ENCODE data around the gene TPK1. TPM values are rescaled to one million over a fixed set of nuclear protein-coding genes. Genes with fewer than 3 reads are reported as not detected.

The TPK1 gene
- total RNA-seq, 1 donor from 2014 or later: 1.7 TPM

GRCh38 chr7:144568233-144568632, 267.6 kb downstream of the TPK1 start:
- Histone ChIP-seq H3K36me3 (no peaks in the 10 kb centered on the region), H3K27me3 (no peaks in the 10 kb centered on the region), H3K27ac (no peak overlapping the region), H3K4me1 (no peaks in the 10 kb centered on the region), H3K4me3 (no peak overlapping the region), H3K9me3 (no peaks in the 10 kb centered on the region)
- TF ChIP-seq POLR2A (IDR thresholded peaks at IDR 0.05) (no peak), POLR2AphosphoS5 (IDR thresholded peaks at IDR 0.05; ENCODE audit: insufficient read depth in 1 of 2, low read depth in 1 of 2) (no peak), CTCF (IDR thresholded peaks at IDR 0.05) (no peak)
- intact Hi-C loops (cut with DNase I): no loop called here
- DNase-seq (ENCODE audit: extremely low spot score in 2 of 2): no peak

GRCh38 chr7:144565586-144565985, 270.3 kb downstream of the TPK1 start:
- Histone ChIP-seq H3K36me3 (no peaks in the 10 kb centered on the region), H3K4me1 (no peaks in the 10 kb centered on the region), H3K27me3 (no peaks in the 10 kb centered on the region), H3K9me3 (no peaks in the 10 kb centered on the region), H3K27ac (no peak overlapping the region), H3K4me3 (no peak overlapping the region)
- intact Hi-C loops (cut with DNase I): no loop called here
- TF ChIP-seq POLR2AphosphoS5 (IDR thresholded peaks at IDR 0.05; ENCODE audit: insufficient read depth in 1 of 2, low read depth in 1 of 2): no peak
- no peak for TF ChIP-seq CTCF (IDR thresholded peaks at IDR 0.05)
- TF ChIP-seq POLR2A (IDR thresholded peaks at IDR 0.05): no peak
- no peak for DNase-seq (ENCODE audit: extremely low spot score in 2 of 2)

GRCh38 chr7:144549861-144550260, 286.0 kb downstream of the TPK1 start:
- Histone ChIP-seq H3K4me1 (no peaks in the 10 kb centered on the region), H3K27ac (no peak overlapping the region)
- DNase-seq (ENCODE audit: extremely low spot score in 2 of 2): no peak

GRCh38 chr7:144548556-144548955, 287.3 kb downstream of the TPK1 start:
- Histone ChIP-seq H3K27me3 (no peaks in the 10 kb centered on the region), H3K27ac (no peak overlapping the region), H3K4me1 (no peaks in the 10 kb centered on the region), H3K9me3 (no peaks in the 10 kb centered on the region), H3K4me3 (no peak overlapping the region), H3K36me3 (no peaks in the 10 kb centered on the region)
- intact Hi-C loops (cut with DNase I): no loop called here
- no peak for TF ChIP-seq POLR2AphosphoS5 (IDR thresholded peaks at IDR 0.05; ENCODE audit: insufficient read depth in 1 of 2, low read depth in 1 of 2)
- no peak for TF ChIP-seq POLR2A (IDR thresholded peaks at IDR 0.05)
- no peak for TF ChIP-seq CTCF (IDR thresholded peaks at IDR 0.05)
- no peak for DNase-seq (ENCODE audit: extremely low spot score in 2 of 2)

More at GRCh38 chr7:144549861-144550260, 286.0 kb downstream of the TPK1 start:
- TF ChIP-seq POLR2AphosphoS5 (IDR thresholded peaks at IDR 0.05; ENCODE audit: insufficient read depth in 1 of 2, low read depth in 1 of 2) (no peak), CTCF (IDR thresholded peaks at IDR 0.05) (no peak), POLR2A (IDR thresholded peaks at IDR 0.05) (no peak)
- Histone ChIP-seq H3K9me3 (no peaks in the 10 kb centered on the region), H3K27me3 (no peaks in the 10 kb centered on the region), H3K4me3 (no peak overlapping the region), H3K36me3 (no peaks in the 10 kb centered on the region)
- intact Hi-C loops (cut with DNase I): no loop called here

- DNase-seq (ENCODE audit: extremely low spot score in 2 of 2): no peak
- intact Hi-C loops (cut with DNase I): no loop called here
- Histone ChIP-seq H3K27me3 (no peaks in the 10 kb centered on the region), H3K9me3 (no peaks in the 10 kb centered on the region), H3K4me1 (no peaks in the 10 kb centered on the region), H3K36me3 (no peaks in the 10 kb centered on the region), H3K4me3 (no peak overlapping the region), H3K27ac (no peak overlapping the region)
- TF ChIP-seq CTCF (IDR thresholded peaks at IDR 0.05) (no peak), POLR2A (IDR thresholded peaks at IDR 0.05) (no peak)
Observed at GRCh38 chr7:144547888-144548287, 288.0 kb downstream of the TPK1 start.

Measured in vagina (tissue), 2 donors.